Sigmoid colon (tissue), 3 donors: ENCODE data around the gene PRR18.

Experiments
- POLR2A ChIP-seq, 2 donors: fragments of 450-650 bp; IDR thresholded peaks; one replicate each; pipeline ENCODE4 v1.6.1; 2016; ENCODE audit warnings: antibody characterized with exemption in 2 of 2, mild to moderate bottlenecking in 2 of 2, moderate library complexity in 2 of 2
- TF ChIP-seq, protein P1 (sequence below), 4 experiments: fragments of 450-650 bp in 3 of 4; fragments of 200-600 bp in 1 of 4; IDR thresholded peaks; one replicate each; pipeline ENCODE4 v1.5.1; 2016 to 2019; ENCODE audit warnings: antibody characterized with exemption in 4 of 4, mild to moderate bottlenecking in 3 of 4, moderate library complexity in 2 of 4

DNA sequence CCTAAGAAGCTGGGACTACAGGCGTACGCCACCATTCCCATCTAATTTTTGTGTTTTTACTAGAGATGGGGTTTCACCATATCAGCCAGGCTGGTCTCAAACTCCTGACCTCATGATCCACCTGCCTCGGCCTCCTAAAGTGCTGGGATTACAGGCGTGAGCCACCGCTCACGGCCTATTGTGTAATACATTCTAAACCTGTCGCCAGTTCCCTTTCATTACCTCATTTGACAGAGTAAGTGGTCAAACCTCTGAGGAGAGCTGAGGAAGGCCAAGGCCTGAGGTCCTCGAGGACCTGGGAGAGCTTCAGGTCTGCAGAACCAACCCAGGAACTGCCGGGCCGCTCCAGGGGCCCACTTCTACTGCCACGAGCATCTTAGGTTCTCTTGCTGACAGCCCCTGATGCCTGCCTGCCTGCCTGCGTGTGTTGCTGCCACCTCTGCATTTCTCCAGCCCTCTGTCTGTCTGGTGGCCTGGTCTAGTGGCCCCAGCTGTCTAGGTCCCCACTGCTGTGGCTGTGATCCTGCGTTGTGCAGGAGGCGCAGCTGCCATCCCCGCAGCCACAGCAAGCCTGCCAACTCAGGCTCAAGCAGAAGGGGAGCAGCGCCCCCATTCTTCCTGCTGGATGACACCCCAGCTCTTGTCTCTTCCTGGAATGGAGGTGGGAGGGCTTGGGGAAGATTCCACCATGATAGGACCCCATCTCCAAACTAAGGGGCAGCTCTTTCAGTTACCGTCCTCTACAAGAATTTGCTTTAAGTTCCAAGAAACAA lies 45.3 kb downstream of the PRR18 start:
- no peak for TF ChIP-seq POLR2A (IDR thresholded peaks at IDR 0.05)
- TF ChIP-seq, protein P1, sequence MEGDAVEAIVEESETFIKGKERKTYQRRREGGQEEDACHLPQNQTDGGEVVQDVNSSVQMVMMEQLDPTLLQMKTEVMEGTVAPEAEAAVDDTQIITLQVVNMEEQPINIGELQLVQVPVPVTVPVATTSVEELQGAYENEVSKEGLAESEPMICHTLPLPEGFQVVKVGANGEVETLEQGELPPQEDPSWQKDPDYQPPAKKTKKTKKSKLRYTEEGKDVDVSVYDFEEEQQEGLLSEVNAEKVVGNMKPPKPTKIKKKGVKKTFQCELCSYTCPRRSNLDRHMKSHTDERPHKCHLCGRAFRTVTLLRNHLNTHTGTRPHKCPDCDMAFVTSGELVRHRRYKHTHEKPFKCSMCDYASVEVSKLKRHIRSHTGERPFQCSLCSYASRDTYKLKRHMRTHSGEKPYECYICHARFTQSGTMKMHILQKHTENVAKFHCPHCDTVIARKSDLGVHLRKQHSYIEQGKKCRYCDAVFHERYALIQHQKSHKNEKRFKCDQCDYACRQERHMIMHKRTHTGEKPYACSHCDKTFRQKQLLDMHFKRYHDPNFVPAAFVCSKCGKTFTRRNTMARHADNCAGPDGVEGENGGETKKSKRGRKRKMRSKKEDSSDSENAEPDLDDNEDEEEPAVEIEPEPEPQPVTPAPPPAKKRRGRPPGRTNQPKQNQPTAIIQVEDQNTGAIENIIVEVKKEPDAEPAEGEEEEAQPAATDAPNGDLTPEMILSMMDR (IDR thresholded peaks at IDR 0.05): no peak
